HG03108 (cell line): ENCODE results near the gene STK16.
"Not testable (repeated sequence)": the region's sequence is repeated elsewhere in the genome, so short reads cannot be mapped to it uniquely, and the experiment has no call there.

Experiments
- ATAC-seq: cut with Tn5 transposase; IDR thresholded peaks from one replicate; pipeline ENCODE4 v1.9.1; 2021; ENCODE audit warnings: moderate library complexity; ENCODE audit not compliant: unreplicated experiment

STK16 gene

DNA sequence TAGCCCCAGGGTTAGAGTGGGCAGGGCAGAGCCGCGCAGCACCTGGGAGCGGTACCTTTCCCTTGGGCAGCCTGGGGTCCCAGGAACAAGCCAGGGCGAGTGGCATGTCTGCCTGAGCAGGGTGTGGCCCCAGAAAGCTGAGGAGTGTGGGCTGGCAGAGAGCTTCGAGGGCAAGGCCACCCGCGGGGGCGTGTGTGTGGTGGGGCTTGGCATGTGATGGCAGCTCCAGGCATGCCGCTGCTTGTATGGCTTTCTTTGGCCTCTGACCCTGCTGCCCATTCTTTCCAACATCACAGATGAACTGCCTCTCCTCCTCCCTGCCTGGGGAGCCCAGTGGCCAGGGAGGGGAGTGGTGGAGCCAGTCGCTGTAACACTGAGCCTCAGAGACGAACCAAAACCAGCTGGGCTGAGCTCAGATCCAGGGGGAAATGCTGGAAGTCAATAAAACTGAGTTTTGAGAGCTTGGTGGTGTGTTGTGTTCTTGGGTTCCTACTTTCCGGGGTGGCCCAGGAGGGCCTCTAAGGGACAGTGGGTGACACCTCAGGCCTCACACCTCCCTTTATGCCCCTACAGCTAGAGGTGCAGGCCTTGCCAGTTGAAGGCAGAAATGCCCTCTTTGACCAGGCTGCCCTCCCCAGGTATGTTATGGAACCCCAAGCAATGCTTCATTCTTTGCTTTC lies 41.3 kb downstream of the STK16 start:
- no peak for ATAC-seq

DNA sequence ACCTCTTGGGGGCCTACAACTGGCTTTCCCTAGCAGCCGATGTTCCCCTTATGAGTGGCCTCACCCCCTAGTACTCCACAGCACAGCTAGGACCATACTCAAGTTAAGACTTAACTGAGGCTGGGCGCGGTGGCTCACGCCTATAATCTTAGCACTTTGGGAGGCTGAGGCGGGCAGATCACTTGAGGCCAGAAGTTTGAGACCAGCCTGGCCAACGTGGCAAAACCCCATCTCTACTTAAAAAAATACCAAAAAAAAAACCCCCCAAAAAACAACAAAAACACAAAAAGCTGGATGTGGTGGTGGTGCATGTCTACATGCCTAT lies 41.8 kb downstream of the STK16 start:
- ATAC-seq = not testable (repeated sequence)

DNA sequence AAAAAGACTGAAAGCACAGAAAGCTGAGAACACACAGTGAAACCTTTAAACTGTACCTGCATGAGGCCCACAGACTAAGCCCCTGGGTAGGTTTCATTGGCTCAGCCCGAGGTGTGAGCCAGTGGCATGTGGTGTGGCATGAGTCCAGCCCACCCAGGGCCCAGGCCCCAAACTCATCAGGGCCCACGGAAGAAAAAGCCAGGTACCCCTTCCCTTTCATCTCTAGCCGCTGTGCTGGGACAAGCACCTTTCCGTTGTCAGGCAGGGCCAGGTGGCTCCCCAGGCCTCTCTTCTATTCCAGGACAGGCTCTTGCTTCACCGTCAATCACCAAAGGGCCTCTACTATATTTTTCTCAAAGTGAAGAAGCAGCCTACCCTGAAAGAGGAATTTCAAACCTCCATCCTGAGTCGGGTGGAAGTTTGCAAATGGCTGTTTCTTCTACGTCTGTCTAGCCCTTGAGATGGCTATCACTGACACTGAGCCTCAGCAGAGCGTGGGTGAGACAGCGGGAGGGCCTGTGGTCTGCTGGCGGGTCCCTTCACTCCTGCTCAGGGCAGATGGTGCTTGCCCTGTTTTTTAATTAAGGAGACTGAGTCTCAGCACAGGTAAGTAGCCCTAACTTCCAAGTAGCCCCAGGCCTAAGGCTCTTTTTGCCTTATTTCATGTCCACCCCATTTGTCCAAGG lies 42.4 kb downstream of the STK16 start:
- ATAC-seq = no peak

DNA sequence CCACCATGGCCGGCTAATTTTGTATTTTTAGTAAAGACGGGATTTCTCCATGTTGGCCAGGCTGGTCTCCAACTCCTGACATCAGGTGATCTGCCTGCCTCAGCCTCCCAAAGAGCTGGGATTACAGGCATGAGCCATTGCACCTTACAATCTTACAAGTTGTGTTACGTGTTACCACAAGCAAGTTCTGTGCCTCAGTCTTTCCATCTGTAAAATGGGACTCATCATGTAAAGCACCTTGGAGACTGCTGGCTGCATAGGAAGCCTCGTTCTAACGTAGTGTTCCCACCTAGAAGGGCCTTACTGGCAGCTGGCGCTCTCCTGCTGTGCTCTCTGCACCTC lies 43.9 kb downstream of the STK16 start:
- no peak for ATAC-seq

DNA sequence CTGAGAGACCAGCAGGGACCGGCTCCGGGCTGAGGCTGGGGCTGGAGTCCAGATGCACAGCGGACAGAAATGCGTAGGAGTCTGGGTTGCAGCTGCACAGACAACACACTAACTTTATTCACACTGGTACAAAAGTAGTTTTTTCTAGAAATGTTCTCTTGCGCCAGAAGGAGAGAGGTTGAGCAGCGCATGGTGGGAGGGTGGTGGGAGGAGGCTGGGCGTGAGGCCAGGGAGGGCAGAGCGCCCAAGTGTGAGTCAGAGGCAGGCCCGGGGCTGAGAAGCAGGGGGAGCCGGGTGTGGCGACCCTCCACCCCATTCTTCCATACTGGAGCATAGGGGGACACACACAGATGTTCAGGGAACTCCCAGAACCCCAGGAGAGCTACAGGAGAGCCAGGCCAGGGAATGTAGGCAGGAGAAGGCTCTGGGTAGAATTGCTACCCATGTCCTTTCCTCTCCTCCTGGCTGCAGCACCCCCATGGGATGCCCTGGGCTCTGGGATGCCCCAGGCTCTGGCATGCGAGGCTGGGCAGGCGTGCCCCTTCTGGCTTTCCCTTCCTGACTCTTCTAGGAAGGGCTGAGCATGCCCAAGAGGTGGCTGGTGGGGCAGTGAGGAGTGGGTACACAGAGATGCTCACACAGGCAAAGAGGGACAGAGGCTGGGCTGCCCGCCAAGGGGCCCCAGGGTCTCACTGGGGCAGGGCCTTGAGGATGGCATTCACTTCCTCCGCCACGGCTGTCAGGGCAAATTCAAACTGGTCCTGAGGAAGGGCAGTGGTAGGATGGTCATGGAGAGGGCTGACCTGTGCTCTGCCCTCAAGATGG lies 44.5 kb downstream of the STK16 start:
- ATAC-seq = no peak

DNA sequence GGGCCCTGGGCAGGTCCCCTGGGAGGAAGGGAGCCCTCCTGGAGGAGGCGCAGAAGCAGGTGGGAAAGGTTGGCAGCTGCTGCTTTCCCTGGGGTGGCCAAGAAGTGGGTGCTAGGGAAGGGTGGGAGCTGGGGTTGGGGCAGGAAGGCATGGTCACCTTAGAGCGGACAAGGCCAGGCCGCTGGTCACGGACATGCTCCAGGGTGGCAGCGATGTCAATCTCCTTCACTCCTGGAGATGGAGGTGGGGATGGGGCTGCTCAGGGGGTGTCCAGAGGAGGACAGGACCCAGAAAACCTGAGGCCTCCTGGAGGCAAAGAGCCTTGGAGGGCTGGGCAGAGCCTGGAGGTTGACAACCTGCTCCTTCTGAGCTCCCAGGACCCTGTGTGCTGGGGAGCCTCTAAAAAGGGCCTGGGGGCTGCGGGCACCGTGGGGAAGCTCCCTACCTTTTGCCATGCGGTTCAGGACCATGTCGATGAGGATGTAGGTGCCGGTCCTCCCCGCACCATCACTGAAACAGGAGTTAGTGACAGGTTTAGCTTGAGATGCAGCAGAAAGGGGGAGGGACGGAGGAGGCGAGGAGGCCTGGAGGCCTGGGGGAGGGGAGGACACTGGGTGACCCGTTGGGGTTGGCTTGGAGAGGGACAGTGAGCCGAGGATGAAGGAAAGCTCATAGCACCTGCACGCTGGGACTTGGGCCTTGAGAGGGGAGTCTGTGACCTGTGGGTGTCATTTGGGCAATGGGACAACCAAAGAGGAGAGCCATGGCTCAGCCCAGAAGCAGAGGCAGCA lies 45.3 kb downstream of the STK16 start:
- ATAC-seq = no peak

DNA sequence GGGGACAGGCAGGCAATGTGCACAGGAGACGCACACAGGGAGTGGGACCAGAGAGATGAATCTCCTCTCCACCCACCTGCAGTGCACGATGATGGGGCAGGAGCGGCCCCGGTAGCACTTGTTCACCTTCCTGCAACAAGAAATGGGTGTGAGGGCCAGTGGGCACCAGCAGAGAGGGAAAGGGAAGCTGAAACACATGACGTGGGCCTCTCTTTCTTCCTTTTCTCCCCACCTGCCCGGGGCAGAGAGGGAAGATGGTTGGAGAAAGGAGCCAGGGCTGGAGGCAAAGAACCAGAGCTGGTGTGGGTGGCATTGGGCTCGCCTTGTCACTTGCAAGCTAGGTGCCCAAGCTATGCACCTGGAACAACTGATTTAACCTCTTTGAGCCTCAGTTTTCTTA lies 46.1 kb downstream of the STK16 start:
- ATAC-seq = no peak

DNA sequence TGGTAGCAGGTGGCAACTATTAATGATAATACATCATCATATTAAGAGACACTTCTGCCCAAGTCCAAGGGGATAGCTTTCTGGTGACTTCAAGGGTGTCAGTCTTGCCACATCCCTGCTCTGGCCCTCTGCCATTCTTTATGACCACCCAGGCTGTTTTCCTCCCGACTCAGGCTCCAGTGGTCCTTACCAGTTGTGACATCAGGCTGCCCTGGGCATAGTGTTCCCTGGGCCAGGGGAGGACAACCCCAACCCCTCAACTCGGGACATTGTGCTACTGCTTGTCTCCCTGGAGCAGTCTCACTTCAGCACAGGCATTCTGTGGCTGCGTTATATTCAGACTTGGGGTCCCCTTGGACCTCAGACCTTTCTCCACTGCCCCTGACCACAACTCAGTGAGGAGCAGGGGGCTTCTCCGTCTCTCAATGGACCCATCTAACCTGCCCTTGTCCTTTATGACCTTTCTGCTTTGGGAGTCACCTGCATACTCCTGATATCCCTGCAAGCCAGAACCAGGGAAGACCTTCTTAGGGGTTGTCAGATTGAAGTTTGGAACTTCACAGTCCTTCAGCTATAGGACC lies 46.7 kb downstream of the STK16 start:
- no peak for ATAC-seq

DNA sequence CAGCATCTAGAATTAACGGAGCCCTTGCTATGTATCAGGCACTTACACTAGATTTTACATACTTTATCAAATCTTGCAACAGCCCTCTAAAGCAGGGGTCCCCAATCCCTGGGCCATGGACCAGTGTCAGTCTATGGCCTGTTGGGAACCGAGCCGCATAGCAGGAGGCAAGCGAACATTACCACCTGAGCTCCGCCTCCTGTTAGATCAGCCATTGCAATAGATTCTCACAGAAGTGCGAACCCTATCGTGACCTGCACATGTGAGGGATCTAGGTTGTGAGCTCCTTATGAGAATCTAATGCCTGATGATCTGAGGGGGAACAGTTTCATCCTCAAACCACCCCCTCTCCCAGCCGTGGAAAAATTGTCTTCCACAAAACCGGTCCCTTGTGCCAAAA lies 47.3 kb downstream of the STK16 start:
- no peak for ATAC-seq

DNA sequence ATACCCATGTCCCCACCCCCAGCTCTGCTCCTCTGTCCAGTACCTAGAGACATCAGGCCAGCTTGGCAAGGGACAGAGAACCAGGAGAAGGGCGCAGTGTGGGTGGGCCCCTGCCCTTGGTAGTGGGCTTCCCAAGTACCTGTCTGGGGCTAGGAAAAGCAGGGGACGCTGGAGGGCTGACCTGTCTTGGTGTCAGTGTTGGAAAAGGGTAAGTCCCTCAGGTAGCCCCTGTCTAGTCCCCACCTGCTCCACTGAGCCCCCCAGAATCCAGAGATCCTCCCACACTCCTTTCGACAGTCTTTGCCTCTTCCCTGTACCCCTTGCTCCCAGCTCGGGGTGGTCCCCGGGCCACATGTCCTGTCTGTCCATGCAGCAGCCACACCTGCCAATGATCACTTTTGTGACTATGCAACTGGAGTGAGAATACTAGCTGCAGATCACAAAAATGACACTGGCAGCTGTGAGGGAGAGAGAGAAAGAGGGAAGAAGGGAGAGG lies 48.5 kb downstream of the STK16 start:
- no peak for ATAC-seq

DNA sequence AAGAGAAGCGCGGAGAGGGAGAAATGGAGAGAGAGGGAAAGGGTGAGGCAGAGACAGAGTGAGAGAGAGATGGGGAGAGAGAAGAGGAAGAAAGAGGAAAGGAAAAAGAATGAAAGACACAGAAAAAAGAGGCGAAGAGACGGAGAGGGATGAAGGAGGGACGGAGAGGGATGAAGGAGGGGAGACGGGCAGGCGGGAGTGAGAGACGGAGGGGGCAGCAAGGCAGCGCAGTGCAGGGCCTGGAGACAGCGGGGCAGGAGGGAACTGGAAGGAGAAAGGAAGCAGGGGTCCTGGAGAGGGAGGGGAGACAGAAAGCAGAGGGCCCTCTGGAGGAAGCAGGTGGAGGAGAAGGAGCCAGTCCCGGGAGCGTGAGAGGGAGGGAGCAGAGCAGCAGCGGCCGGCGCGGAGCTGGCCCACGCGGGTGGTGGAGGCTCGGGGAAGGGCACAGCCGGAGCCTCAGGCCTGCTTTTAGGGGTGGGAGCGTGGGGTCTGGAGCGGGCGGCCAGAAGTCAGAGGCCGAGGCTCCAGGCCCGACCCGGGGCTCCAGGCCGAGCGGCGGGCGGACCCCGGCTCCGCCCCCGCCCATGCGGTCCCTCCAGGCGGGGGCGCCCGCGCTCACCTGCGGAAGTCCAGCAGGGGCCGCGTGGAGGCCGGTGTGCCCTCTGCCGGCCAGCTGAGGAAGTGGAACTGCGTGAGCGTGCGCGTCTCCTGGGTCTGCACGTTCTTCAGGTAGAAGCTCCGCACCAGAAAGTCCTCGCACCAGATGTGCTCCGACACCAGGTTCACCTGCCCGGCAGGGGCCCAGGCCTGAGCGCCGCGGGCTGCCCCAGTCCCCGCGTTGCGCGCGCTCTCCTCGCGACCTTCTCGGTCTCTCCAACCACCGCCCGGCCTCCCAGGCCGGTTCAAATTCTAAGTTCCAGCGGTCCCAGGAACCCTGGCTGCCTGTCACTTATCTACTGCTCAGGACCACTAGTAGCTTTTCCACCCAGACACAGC lies 49.4 kb downstream of the STK16 start:
- ATAC-seq = peak; percentile 85

DNA sequence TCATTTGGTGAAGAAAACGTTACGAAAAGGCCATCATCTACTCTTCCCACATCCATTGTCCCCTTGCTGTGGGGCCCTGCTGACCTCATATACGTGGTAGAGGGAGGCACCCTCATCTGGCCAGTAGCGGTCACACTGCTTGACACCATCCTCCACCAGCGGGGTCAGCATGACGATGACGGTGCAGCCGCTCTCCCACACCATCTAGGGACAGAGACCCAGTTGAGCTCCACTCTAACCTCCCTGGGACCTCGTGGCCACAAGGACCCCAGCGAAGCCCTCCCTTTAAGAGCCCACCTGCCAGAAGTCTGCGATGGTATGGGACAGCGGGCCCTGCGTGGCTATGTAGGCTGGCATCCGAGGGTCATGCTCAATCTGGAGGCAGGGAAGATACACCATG lies 50.9 kb downstream of the STK16 start:
- ATAC-seq = no peak

DNA sequence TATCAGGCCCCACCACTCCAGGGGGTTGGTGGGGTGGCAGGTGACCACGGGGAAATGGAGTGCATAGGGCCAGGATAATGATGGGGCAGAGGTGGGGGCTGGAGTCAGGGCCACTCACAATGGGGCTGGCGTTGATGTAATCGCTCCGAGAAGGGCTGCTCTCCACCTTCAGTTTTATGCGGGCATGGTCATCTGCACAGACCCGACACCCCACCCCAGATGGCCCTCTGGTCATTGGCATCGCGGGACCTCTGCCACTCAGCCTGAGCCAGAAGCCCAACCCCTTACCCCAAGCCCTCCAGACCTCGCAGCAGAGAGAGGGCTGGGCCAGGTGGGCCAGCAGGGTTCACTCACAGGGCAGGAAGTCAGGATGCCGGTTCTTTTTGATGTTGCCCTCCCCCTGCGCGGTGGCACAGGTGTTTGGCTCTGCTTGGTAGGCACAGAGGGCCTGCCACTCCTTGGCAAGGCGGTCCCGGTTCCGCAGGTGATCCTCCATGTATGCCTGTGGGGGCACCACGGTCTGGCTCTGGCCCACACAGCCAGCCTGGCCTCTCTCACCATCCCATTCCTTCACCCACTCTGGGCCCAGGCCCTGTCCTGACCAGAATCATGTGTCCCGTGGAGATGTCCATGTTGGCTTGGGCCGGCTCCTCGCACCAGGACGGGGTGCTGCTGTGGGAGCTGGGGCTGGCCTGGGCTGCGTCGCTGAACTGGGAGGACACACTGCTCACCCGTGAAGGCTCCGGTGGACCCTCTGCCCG lies 51.5 kb downstream of the STK16 start:
- no peak for ATAC-seq

DNA sequence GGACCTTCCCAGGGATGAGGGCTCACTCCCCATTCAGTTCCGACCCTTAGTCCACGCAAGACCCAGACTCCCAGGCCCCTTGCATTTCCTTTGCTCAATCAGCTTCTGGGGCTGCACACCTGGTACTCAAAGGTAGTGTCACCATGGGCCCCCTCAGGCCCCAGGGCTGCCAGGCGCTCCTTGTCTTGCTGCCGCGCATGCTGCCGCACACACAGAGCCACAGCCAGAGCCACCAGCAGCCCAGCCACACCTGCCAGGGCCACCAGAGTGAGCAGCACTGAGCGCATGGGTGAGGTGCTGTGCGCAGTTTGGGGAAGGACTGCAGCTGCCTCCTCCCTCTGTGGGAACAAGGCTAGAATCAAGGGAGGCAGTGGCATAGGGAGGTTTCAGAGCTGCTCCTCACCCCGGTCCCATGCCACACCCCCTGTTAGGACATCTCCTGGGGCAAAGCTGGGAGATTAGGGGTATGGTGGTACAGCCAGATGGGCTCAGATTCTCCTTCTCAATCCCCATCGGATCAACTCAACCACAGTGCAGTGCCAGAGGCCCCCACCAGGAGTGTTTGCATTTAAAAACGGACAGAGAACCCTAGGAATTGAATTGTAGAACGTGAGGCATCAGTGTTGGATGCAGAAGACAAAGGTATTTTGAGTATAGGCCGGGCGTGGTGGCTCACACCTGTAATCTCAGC lies 52.6 kb downstream of the STK16 start:
- no peak for ATAC-seq

DNA sequence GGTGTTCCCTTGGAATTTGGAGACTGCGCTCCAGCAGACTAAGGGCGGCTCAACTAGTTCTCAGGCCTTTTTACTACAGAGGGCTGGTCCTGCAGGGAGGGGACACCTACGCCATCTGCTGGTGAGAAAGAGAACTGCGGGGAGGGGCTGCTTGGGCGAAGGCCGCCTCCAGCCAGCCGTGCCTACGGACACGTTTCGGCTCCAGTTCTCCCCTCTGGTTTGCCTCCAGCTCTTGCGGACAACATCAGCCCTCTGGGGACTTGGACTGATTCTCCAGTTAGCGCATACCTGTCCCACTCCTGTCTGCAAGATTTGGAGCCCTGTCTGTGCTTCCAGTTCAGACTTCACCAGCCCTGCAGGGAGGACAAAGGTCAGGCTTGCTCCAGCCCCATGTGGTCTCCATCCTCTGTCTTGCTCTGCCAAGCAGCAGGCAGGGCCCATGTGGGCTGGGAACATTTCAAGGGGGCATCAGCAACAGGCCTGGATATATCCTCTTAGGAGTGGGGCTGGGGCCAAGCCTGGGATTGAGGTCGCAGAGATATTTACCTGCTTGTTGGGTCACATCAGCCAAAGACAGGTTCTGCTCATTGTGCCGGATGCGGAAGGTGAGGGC lies 53.6 kb downstream of the STK16 start:
- no peak for ATAC-seq

DNA sequence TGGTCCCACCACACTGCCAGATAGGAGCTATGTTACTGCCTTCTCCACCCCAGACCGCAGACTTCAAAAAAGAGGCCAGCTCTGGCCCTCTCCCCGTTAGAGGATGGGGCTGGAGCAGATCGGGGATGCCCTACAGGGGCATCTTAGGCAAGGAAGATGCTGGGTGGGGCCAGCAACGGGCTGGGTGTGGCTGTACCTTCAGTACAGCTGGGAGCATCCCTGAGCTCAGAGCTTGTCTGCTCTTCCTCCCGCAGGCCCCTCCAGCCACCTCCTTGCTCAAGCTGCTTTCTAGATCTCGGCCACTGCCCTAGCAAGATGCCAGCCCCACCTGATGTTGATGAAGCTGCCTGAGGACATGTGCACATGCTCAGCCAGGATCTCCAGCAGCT lies 54.1 kb downstream of the STK16 start:
- ATAC-seq = no peak
